Esophagus muscularis mucosa (tissue), 4 donors: ENCODE measurements around the gene NT5DC2. TPM values are rescaled to one million over a fixed set of nuclear protein-coding genes. Genes with fewer than 3 reads are reported as not detected.

Experiments
- DNase-seq: peaks from one replicate; pipeline ENCODE4 v3.0.0-alpha.2; 2017; ENCODE audit errors: extremely low spot score
- H3K27ac ChIP-seq, 4 donors: fragments of 200-600 bp; sonication (generic); replicated peaks in 1 of 4; 1 replicate in 3 of 4; 2 replicates in 1 of 4; pipeline ENCODE4 v1.5.1; 2016 to 2019; ENCODE audit warnings: mild to moderate bottlenecking in 1 of 4
- H3K27me3 ChIP-seq, 4 donors: fragments of 200-600 bp; sonication (generic); one replicate each; pipeline versions ENCODE4 v1.5.1 to v1.6.0; 2016 to 2019
- H3K36me3 ChIP-seq, 4 donors: fragments of 200-600 bp; sonication (generic); one replicate each; pipeline ENCODE4 v1.5.1; 2016 to 2019
- H3K4me1 ChIP-seq, 4 donors: fragments of 200-600 bp; sonication (generic); one replicate each; pipeline ENCODE4 v1.5.1; 2016 to 2019
- H3K4me3 ChIP-seq, 4 donors: fragments of 200-600 bp; sonication (generic); 1 replicate in 2 of 4; 2 replicates in 2 of 4; pipeline ENCODE4 v1.5.1; 2016 to 2019; ENCODE audit warnings: mild to moderate bottlenecking in 4 of 4, moderate library complexity in 1 of 4
- H3K9me3 ChIP-seq, 4 donors: fragments of 200-600 bp; sonication (generic); 1 replicate in 3 of 4; 2 replicates in 1 of 4; pipeline ENCODE4 v1.5.1; 2016 to 2019
- EP300 ChIP-seq: sonication (generic); formaldehyde crosslinking; IDR thresholded peaks from one replicate; pipeline ENCODE4 v1.6.1; 2017; ENCODE audit warnings: antibody characterized with exemption
- POLR2A ChIP-seq: fragments of 450-650 bp; IDR thresholded peaks from one replicate; pipeline ENCODE4 v1.6.1; 2017; ENCODE audit warnings: antibody characterized with exemption, moderate library complexity, mild to moderate bottlenecking, low read depth
- POLR2AphosphoS5 ChIP-seq, 2 donors: sonication (generic); formaldehyde crosslinking; IDR thresholded peaks; one replicate each; pipeline ENCODE4 v1.6.1; 2017; ENCODE audit warnings: antibody characterized with exemption in 2 of 2
- WGBS: methylation state at CpG from one replicate; pipeline ENCODE4 v1.1.5; 2018; 5-methylcytosine and 5-hydroxymethylcytosine counted together
- intact Hi-C: fragments of 100-400 bp; cut with DNase I; formaldehyde crosslinking; loops from one replicate; pipeline ENCODE4 v1.15.1; 2023
- total RNA-seq, 4 donors: library from RNA; depleted of rRNA; stranded (reverse); fragments of >200 nt; gene quantifications; one replicate each; pipeline versions ENCODE4 v1.1.0 to v1.2.1, GENCODE V29; 2016
- TF ChIP-seq, protein P1 (sequence below), 3 experiments: fragments of 200-600 bp in 2 of 3; fragments of 450-650 bp in 1 of 3; sonication (generic) in 2 of 3; IDR thresholded peaks; one replicate each; pipeline ENCODE4 v1.5.1; 2017 to 2019; ENCODE audit warnings: antibody characterized with exemption in 3 of 3, mild to moderate bottlenecking in 2 of 3, moderate library complexity in 1 of 3

NT5DC2 gene
- total RNA-seq: 10 to 100 TPM; 58.0 to 87.4 (median 72.9) TPM

DNA sequence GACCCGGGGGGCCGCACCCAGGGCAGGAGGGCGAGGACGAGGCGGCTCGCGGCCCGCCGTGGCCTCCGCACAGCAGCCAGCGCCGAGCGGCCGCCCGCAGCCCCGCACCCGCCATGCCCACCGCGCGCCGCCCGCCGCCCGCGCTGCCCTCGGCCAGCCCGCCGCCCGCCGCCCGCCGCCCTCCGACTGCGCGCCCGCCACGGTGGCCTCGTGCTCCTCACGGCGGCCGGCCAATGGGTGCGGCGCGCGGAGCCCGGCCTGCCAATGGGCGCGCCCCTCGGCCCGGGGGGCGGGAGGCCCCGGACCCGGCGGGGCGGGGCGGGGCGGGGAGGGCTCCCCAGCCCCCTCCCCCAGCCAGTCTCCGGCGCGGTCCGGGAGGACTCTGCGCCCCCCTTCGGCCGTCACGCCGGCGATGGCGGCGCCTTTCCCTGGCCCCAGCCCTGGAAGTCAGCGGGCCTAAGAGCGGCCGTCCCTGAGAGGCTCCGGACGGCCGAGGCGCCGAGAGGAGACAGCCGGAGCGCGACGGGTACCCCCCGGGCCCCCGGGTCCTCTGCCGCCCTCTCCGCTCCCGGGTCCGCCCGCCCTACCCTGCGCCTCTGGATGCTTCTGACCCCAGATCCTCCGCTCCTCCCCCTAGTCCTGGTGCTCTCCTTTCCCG, at the start of gene NT5DC2:
TSS of gene NT5DC2 (minus strand) at position 235 of the 658 bp plus-strand sequence. CDS start at position 115, 120 bp downstream.
- Histone ChIP-seq H3K4me3 (peak within 1 kb of the TSS; percentile 69 to 88 (median 76)), H3K4me1 (peaks cover 77 to 92% (median 89%) of the 10 kb centered on the region in 4 donors), H3K9me3 (no peaks in the 10 kb centered on the region), H3K36me3 (peaks cover 0 to 4% (median 3%) of the 10 kb centered on the region in 4 donors), H3K27me3 (no peaks in the 10 kb centered on the region), H3K27ac (peak within 1 kb of the TSS; percentile 87 to 95 (median 88))
- WGBS: 0% methylated on average over 5 of the region's 91 CpGs
- DNase-seq: no peak
- TF ChIP-seq, protein P1, sequence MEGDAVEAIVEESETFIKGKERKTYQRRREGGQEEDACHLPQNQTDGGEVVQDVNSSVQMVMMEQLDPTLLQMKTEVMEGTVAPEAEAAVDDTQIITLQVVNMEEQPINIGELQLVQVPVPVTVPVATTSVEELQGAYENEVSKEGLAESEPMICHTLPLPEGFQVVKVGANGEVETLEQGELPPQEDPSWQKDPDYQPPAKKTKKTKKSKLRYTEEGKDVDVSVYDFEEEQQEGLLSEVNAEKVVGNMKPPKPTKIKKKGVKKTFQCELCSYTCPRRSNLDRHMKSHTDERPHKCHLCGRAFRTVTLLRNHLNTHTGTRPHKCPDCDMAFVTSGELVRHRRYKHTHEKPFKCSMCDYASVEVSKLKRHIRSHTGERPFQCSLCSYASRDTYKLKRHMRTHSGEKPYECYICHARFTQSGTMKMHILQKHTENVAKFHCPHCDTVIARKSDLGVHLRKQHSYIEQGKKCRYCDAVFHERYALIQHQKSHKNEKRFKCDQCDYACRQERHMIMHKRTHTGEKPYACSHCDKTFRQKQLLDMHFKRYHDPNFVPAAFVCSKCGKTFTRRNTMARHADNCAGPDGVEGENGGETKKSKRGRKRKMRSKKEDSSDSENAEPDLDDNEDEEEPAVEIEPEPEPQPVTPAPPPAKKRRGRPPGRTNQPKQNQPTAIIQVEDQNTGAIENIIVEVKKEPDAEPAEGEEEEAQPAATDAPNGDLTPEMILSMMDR (IDR thresholded peaks at IDR 0.05): no peak
- peak in 1 of 2 donors; percentile 52 for TF ChIP-seq POLR2AphosphoS5 (IDR thresholded peaks at IDR 0.05)
- intact Hi-C loops: loop anchor here (5.0 kb wide), 2 partner anchors 46 to 61 kb away; no protein-coding TSS in a partner anchor

DNA sequence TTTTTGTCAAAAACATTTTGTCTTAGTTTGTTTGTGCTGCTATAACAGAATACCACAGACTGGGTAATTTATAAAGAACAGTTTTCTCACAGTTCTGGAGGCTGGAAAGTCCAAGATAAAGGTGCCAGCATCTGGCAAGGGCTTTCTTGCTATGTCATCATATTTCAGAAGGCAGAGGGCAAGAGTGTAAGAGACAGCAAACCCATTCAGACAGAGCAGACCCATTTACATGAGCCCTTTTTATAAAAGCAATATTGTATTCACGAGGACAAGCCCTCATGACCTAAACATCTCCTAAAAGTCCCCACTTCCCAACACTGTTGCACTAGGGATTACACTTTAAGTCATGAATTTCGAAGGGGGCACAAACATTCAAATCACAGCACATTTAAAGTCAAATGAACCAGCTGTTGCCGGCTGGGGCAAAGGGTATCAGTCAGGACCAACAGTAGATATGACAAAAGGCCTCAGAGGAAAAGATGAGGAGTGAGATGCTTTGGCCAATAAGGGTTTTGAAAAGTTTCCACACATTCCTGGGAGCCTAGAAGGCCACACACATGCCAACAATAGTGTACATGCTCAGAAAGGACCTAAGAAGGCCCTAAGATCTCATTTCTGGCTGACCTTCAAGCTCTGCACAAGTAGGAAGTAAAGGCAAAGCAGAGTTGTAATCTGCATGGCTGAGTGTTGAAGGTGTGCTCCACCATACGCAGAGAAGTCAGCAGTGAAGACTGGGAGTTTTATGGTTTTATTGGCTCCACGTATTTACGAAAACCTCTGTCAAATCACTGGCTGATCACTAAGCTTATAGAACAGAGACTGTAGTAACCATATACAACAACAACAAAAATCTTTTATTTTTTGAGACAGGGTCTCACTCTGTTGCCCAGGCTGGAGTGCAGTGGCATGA, 40.7 kb upstream of the NT5DC2 start:
- Histone ChIP-seq H3K4me3 (no peak overlapping the region), H3K36me3 (peaks cover 17 to 67% (median 55%) of the 10 kb centered on the region in 4 donors), H3K4me1 (peaks cover 0 to 26% (median 18%) of the 10 kb centered on the region in 4 donors), H3K27me3 (no peaks in the 10 kb centered on the region), H3K9me3 (no peaks in the 10 kb centered on the region), H3K27ac (peak overlapping the region in 2 of 4 donors; percentile 1 to 37)
- no peak for TF ChIP-seq POLR2A
- TF ChIP-seq POLR2AphosphoS5 (IDR thresholded peaks at IDR 0.05): no peak
- TF ChIP-seq EP300: no peak
- TF ChIP-seq, protein P1 (IDR thresholded peaks at IDR 0.05): no peak
- no peak for DNase-seq
- intact Hi-C loops: no loop called here
- 97% methylated on average over 6 of the region's 6 CpGs for WGBS

DNA sequence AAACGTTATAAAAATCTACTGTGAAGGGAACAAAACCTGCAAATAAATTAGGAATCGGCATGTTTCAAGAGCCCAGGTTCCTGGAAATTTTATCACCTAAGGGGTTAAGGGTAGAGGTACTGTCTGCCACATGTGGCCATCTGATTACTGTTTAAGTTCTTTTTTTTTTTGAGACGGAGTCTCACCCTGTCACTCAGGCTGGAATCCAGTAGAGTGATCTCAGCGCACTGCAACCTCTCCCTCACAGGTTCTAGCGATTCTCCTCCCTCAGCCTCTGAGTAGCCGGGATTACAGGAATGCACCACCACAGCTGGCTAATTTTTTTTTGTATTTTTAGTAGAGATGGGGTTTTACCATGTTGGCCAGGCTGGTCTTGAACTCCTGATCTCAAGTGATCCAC, 38.6 kb upstream of the NT5DC2 start:
- WGBS: 70% methylated on average over 6 of the region's 6 CpGs
- H3K27me3 ChIP-seq: no peaks in the 10 kb centered on the region
- peaks cover 0 to 26% (median 18%) of the 10 kb centered on the region in 4 donors for H3K4me1 ChIP-seq
- DNase-seq: no peak
- peaks cover 11 to 52% (median 36%) of the 10 kb centered on the region in 4 donors for H3K36me3 ChIP-seq
- H3K9me3 ChIP-seq: no peaks in the 10 kb centered on the region
- TF ChIP-seq POLR2A (no peak), EP300 (no peak), POLR2AphosphoS5 (IDR thresholded peaks at IDR 0.05) (no peak)
- peak overlapping the region in 1 of 4 donors; percentile 5 for H3K27ac ChIP-seq
- intact Hi-C loops: no loop called here
- no peak overlapping the region for H3K4me3 ChIP-seq

DNA sequence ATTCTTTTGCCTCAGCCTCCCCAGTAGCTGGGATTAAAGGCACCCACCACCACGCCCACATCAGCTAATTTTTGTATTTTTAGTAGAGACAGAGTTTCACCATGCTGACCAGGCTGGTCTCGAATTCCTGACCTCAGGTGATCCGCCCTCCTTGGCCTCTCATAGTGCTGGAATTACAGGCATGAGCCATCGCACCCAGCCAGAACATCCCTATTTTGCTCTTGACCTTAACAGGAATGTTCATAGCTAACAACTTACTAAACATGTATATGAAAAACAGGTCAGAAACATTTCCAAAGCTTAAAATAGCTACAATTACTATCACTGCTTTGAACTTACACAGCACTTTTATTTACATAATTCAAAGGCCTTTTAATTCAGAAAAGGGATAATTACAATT, 36.4 kb upstream of the NT5DC2 start:
- DNase-seq: no peak
- intact Hi-C loops: no loop called here
- Histone ChIP-seq H3K4me3 (no peak overlapping the region), H3K9me3 (no peaks in the 10 kb centered on the region), H3K36me3 (peaks cover 6 to 47% (median 34%) of the 10 kb centered on the region in 4 donors), H3K27ac (peak overlapping the region in 3 of 4 donors; percentile 34 to 55 (median 37)), H3K27me3 (no peaks in the 10 kb centered on the region), H3K4me1 (peaks cover 0 to 26% (median 18%) of the 10 kb centered on the region in 4 donors)
- peak in 1 of 2 donors; percentile 22 for TF ChIP-seq POLR2AphosphoS5 (IDR thresholded peaks at IDR 0.05)
- TF ChIP-seq, protein P1 (IDR thresholded peaks at IDR 0.05): no peak
- TF ChIP-seq EP300: no peak
- no peak for TF ChIP-seq POLR2A
- 73% methylated on average over 4 of the region's 4 CpGs for WGBS

DNA sequence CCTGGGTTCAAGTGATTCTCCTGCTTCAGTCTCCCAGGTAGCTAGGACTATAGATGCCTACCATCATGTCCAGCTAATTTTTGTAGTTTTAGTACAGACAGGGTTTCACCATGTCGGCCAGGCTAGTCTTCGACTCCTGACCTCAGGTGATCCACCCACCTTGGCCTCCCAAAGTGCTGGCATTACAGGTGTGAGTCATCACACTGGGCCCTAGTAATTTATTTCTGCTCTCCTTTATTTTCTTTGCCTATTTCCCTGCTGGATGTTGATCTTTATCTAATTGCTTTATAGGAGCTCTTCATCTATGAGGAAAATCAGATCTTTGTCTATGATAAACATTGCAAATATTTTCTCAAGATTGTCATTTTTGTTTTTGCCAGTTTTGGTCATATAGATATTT, 34.4 kb upstream of the NT5DC2 start:
- H3K4me3 ChIP-seq: no peak overlapping the region
- H3K36me3 ChIP-seq: peaks cover 2 to 47% (median 35%) of the 10 kb centered on the region in 4 donors
- H3K27me3 ChIP-seq: no peaks in the 10 kb centered on the region
- intact Hi-C loops: no loop called here
- peaks cover 0 to 11% (median 10%) of the 10 kb centered on the region in 4 donors for H3K4me1 ChIP-seq
- no peaks in the 10 kb centered on the region for H3K9me3 ChIP-seq
- DNase-seq: no peak
- WGBS: 100% methylated on average over 2 of the region's 2 CpGs
- H3K27ac ChIP-seq: no peak overlapping the region
- TF ChIP-seq POLR2A: no peak
- TF ChIP-seq POLR2AphosphoS5 (IDR thresholded peaks at IDR 0.05): no peak
- no peak for TF ChIP-seq EP300
- TF ChIP-seq, protein P1 (IDR thresholded peaks at IDR 0.05): no peak
